A673 (cell line): ENCODE data around the gene TEX9. TPM values are rescaled to one million over a fixed set of nuclear protein-coding genes. Genes with fewer than 3 reads are reported as not detected.

Experiments used
- BruUV-seq: library from RNA; stranded (reverse); fragments of 400-500 nt; replicated peaks from 2 replicates; lab custom pipeline; 2021; lab: Mats Ljungman, UMichigan
- CTCF ChIA-PET: fragments of 300-600 bp; sonication (Branson Sonifier 250); formaldehyde crosslinking; loops from one replicate; lab custom pipeline; 2022; ENCODE audit warnings: antibody characterized with exemption; lab: Charles Lee
- POLR2A ChIA-PET: fragments of 300-600 bp; sonication (Branson Sonifier 250); formaldehyde crosslinking; loops from one replicate; lab custom pipeline; 2022; ENCODE audit warnings: antibody characterized with exemption; ENCODE audit not compliant: low non-redundant PET; lab: Charles Lee
- DNase-seq: peaks from one replicate; pipeline ENCODE4 v3.0.0-alpha.2; 2015; ENCODE audit warnings: low spot score
- H3K27ac ChIP-seq: fragments of 200-600 bp; sonication (generic); 2 replicates; pipeline ENCODE4 v1.5.1; 2016; ENCODE audit warnings: mixed run types, low read depth, mild to moderate bottlenecking, mixed read lengths, antibody characterized with exemption, low read length; ENCODE audit not compliant: poor library complexity, severe bottlenecking
- H3K27me3 ChIP-seq: fragments of 200-600 bp; sonication (generic); replicated peaks from 2 replicates; pipeline ENCODE4 v1.6.1; 2017; ENCODE audit warnings: mixed run types, low read depth, mild to moderate bottlenecking, mixed read lengths, antibody characterized with exemption, low read length; ENCODE audit not compliant: insufficient read depth, poor library complexity
- H3K36me3 ChIP-seq: fragments of 200-600 bp; sonication (generic); 2 replicates; pipeline ENCODE4 v1.6.1; 2016; ENCODE audit warnings: mixed run types, mild to moderate bottlenecking, mixed read lengths, antibody characterized with exemption, low read length; ENCODE audit not compliant: insufficient read depth, poor library complexity, severe bottlenecking
- H3K4me1 ChIP-seq: fragments of 200-600 bp; sonication (generic); 2 replicates; pipeline ENCODE4 v1.6.1; 2017; ENCODE audit warnings: mixed run types, mild to moderate bottlenecking, mixed read lengths, antibody characterized with exemption, low read length; ENCODE audit not compliant: insufficient read depth, poor library complexity, severe bottlenecking
- H3K4me3 ChIP-seq: fragments of 200-600 bp; sonication (generic); 2 replicates; pipeline ENCODE4 v1.5.1; 2016; ENCODE audit warnings: low read depth, mixed run types, mild to moderate bottlenecking, mixed read lengths, low read length; ENCODE audit not compliant: poor library complexity, severe bottlenecking
- H3K9me3 ChIP-seq: fragments of 200-600 bp; sonication (generic); 2 replicates; pipeline ENCODE4 v1.6.1; 2016; ENCODE audit warnings: mixed run types, low read depth, mild to moderate bottlenecking, mixed read lengths, antibody characterized with exemption, low read length; ENCODE audit not compliant: poor library complexity, severe bottlenecking
- CTCF ChIP-seq: fragments of 300-800, 200-600 bp; sonication (generic); conservative IDR thresholded peaks from 2 replicates; pipeline ENCODE4 v1.5.1; 2017; ENCODE audit warnings: low read depth, mild to moderate bottlenecking, antibody characterized with exemption, low read length, moderate library complexity, mixed read lengths
- EZH2 ChIP-seq: fragments of 200-600 bp; sonication (generic); IDR thresholded peaks from 2 replicates; pipeline ENCODE4 v1.6.1; 2017; ENCODE audit warnings: borderline replicate concordance, low read depth, mild to moderate bottlenecking, mixed read lengths, antibody characterized with exemption, low read length; ENCODE audit not compliant: poor library complexity, severe bottlenecking
- intact Hi-C: fragments of 100-400 bp; cut with micrococcal nuclease; formaldehyde crosslinking; loops from one replicate; pipeline ENCODE4 v1.10.0; 2022; ENCODE audit not compliant: unreplicated experiment
- total RNA-seq: library from RNA; stranded (reverse); gene quantifications from 2 replicates; pipeline ENCODE4 v1.2.3, GENCODE V29; 2021

Gene TEX9
- total RNA-seq, 1 experiment from 2014 or later: 18.0 TPM

- ChIA-PET CTCF (no interaction called here), POLR2A (no interaction called here)
- BruUV-seq: no TSS peak
- no peaks in the 10 kb centered on the region for H3K4me1 ChIP-seq
- no peaks in the 10 kb centered on the region for H3K36me3 ChIP-seq
- DNase-seq: no peak
- no peaks in the 10 kb centered on the region for H3K27me3 ChIP-seq
- TF ChIP-seq CTCF (no peak), EZH2 (no peak)
- no peaks in the 10 kb centered on the region for H3K9me3 ChIP-seq
- no peak overlapping the region for H3K27ac ChIP-seq
- no peak overlapping the region for H3K4me3 ChIP-seq
- intact Hi-C loops: no loop called here
Measured at GRCh38 chr15:56358604-56359003, 6.6 kb upstream of the TEX9 start.

GRCh38 chr15:56361987-56362386, 3.2 kb upstream of the TEX9 start:
- intact Hi-C loops: loop anchor here (10.0 kb wide), 1 partner anchor 117 kb away; the partner anchor contains the start of gene RFX7
- no peaks in the 10 kb centered on the region for H3K36me3 ChIP-seq
- H3K27me3 ChIP-seq: no peaks in the 10 kb centered on the region
- POLR2A ChIA-PET: no interaction called here
- H3K4me1 ChIP-seq: peaks cover 9% of the 10 kb centered on the region
- no peak overlapping the region for H3K4me3 ChIP-seq
- no peak overlapping the region for H3K27ac ChIP-seq
- TF ChIP-seq EZH2: no peak
- CTCF ChIA-PET: no interaction called here
- no peaks in the 10 kb centered on the region for H3K9me3 ChIP-seq
- no TSS peak for BruUV-seq
- DNase-seq: no peak

- intact Hi-C loops: loop anchor here (1.0 to 10.0 kb wide), 2 partner anchors 45 to 121 kb away; partner anchors contain the start of gene RFX7
- TF ChIP-seq EZH2 (no peak), CTCF (no peak)
- POLR2A ChIA-PET: interaction anchor here (0.5 kb wide), 1 partner anchor 26 kb away, joined by 4 read pairs; no protein-coding TSS in a partner anchor
- Histone ChIP-seq H3K27me3 (no peaks in the 10 kb centered on the region), H3K4me1 (peaks cover 11% of the 10 kb centered on the region), H3K36me3 (no peaks in the 10 kb centered on the region), H3K9me3 (no peaks in the 10 kb centered on the region), H3K27ac (no peak overlapping the region), H3K4me3 (peak overlapping the region; percentile 61)
- no TSS peak for BruUV-seq
- no peak for DNase-seq
- CTCF ChIA-PET: no interaction called here
Measured at GRCh38 chr15:56366211-56366610, 985 bp downstream of the TEX9 start.

GRCh38 chr15:56367156-56367555, 1.9 kb downstream of the TEX9 start:
- no peak for DNase-seq
- Histone ChIP-seq H3K36me3 (no peaks in the 10 kb centered on the region), H3K27me3 (no peaks in the 10 kb centered on the region), H3K9me3 (no peaks in the 10 kb centered on the region), H3K4me1 (peaks cover 11% of the 10 kb centered on the region), H3K4me3 (peak overlapping the region; percentile 61), H3K27ac (no peak overlapping the region)
- CTCF ChIA-PET: no interaction called here
- TF ChIP-seq EZH2 (no peak), CTCF (no peak)
- POLR2A ChIA-PET: no interaction called here
- BruUV-seq: no TSS peak
- intact Hi-C loops: loop anchor here (10.0 kb wide), 1 partner anchor 122 kb away; the partner anchor contains the start of gene RFX7
